ENCODE data around the gene RHOBTB3. TPM values are rescaled to one million over a fixed set of nuclear protein-coding genes. Genes with fewer than 3 reads are reported as not detected.

Gene RHOBTB3
- total RNA-seq, 4 donors from 2014 or later: 40.1 to 95.7 (median 71.0) TPM

- Histone ChIP-seq H3K4me3 (peak overlapping the region in 2 of 4 donors; percentile 93), H3K4me1 (peaks cover 0 to 54% (median 4%) of the 10 kb centered on the region in 4 donors), H3K27ac (peak overlapping the region; percentile 12 to 97 (median 36)), H3K9me3 (no peaks in the 10 kb centered on the region), H3K27me3 (no peaks in the 10 kb centered on the region), H3K36me3 (peaks cover 0 to 6% (median 0%) of the 10 kb centered on the region in 3 donors)
- DNase-seq: no peak
- TF ChIP-seq CTCF (IDR thresholded peaks at IDR 0.05) (no peak), POLR2A (IDR thresholded peaks at IDR 0.05) (no peak)
These were observed 3.1 kb downstream of the RHOBTB3 start for GRCh38 chr5:95734187-95734586.

- H3K4me3 ChIP-seq: peak overlapping the region in 1 of 4 donors; percentile 93
- peaks cover 0 to 54% (median 4%) of the 10 kb centered on the region in 4 donors for H3K4me1 ChIP-seq
- no peaks in the 10 kb centered on the region for H3K27me3 ChIP-seq
- peak overlapping the region in 3 of 4 donors; percentile 12 to 97 (median 57) for H3K27ac ChIP-seq
- TF ChIP-seq CTCF (IDR thresholded peaks at IDR 0.05) (no peak), POLR2A (IDR thresholded peaks at IDR 0.05) (no peak)
- H3K36me3 ChIP-seq: peaks cover 0 to 10% (median 0%) of the 10 kb centered on the region in 3 donors
- no peak for DNase-seq
- no peaks in the 10 kb centered on the region for H3K9me3 ChIP-seq
These were observed 3.8 kb downstream of the RHOBTB3 start for GRCh38 chr5:95734906-95735305.

- no peaks in the 10 kb centered on the region for H3K27me3 ChIP-seq
- peak overlapping the region in 3 of 4 donors; percentile 12 to 97 (median 57) for H3K27ac ChIP-seq
- no peak for TF ChIP-seq CTCF (IDR thresholded peaks at IDR 0.05)
- TF ChIP-seq POLR2A (IDR thresholded peaks at IDR 0.05): no peak
- H3K4me1 ChIP-seq: peaks cover 0 to 54% (median 4%) of the 10 kb centered on the region in 4 donors
- H3K9me3 ChIP-seq: no peaks in the 10 kb centered on the region
- peaks cover 0 to 10% (median 0%) of the 10 kb centered on the region in 3 donors for H3K36me3 ChIP-seq
- peak overlapping the region in 1 of 4 donors; percentile 93 for H3K4me3 ChIP-seq
- DNase-seq: no peak
These were observed 4.3 kb downstream of the RHOBTB3 start for GRCh38 chr5:95735406-95735805.

GRCh38 chr5:95738072-95738471 lies 6.9 kb downstream of the RHOBTB3 start:
- H3K27me3 ChIP-seq: no peaks in the 10 kb centered on the region
- TF ChIP-seq POLR2A (IDR thresholded peaks at IDR 0.05) (no peak), CTCF (IDR thresholded peaks at IDR 0.05) (no peak)
- no peak for DNase-seq
- no peaks in the 10 kb centered on the region for H3K9me3 ChIP-seq
- H3K27ac ChIP-seq: no peak overlapping the region
- H3K36me3 ChIP-seq: peaks cover 0 to 10% (median 0%) of the 10 kb centered on the region in 3 donors
- peaks cover 0 to 54% (median 0%) of the 10 kb centered on the region in 4 donors for H3K4me1 ChIP-seq
- no peak overlapping the region for H3K4me3 ChIP-seq

GRCh38 chr5:95738834-95739233 lies 7.7 kb downstream of the RHOBTB3 start:
- H3K36me3 ChIP-seq: peaks cover 0 to 10% (median 0%) of the 10 kb centered on the region in 3 donors
- peaks cover 0 to 49% (median 0%) of the 10 kb centered on the region in 4 donors for H3K4me1 ChIP-seq
- H3K27ac ChIP-seq: no peak overlapping the region
- no peak for DNase-seq
- no peaks in the 10 kb centered on the region for H3K9me3 ChIP-seq
- TF ChIP-seq CTCF (IDR thresholded peaks at IDR 0.05) (no peak), POLR2A (IDR thresholded peaks at IDR 0.05) (no peak)
- no peak overlapping the region for H3K4me3 ChIP-seq
- no peaks in the 10 kb centered on the region for H3K27me3 ChIP-seq
